ENCODE results near the gene CLIP4. TPM values are rescaled to one million over a fixed set of nuclear protein-coding genes. Genes with fewer than 3 reads are reported as not detected.

CLIP4 gene
- polyA plus RNA-seq, 1 donor from 2014 or later, result 13.3 TPM

DNA sequence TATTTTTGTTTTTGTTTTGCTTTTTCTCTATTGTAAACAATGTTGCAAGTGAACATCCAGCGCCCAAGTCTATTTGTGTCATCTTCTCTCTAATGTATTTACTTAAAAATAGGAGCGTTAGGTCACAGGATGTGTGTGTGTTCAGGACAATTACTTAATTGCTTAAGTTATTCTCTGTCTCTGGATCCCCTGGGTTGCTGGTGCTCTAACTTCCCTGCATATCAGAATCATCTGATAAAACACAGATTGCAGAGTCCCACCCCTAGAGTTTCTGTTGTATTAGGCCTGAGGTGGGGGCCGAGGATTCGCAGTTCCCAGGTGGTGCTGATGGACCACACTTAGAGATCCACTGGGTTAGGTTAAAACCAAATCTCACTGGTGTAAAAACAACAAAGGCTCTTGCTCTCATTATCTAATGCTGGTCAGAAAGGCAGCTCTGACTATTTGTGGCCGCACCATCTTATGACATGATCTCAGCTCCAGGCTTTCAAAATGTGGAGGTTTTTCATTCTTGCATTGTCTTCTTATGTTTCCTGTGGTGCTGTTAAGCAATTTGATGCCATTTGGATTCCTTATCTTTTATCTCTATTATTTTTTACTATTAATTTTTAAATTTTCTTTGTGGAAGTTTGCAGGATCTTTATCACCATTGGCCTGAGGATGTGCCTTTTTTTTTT lies 87.7 kb downstream of the CLIP4 start:
- Mint-ChIP-seq H3K36me3 (peaks cover 2% of the 10 kb centered on the region), H3K9me3 (no peaks in the 10 kb centered on the region), H3K27ac (no peak overlapping the region), H3K4me3 (no peak overlapping the region), H3K4me1 (no peaks in the 10 kb centered on the region), H3K27me3 (no peaks in the 10 kb centered on the region)

DNA sequence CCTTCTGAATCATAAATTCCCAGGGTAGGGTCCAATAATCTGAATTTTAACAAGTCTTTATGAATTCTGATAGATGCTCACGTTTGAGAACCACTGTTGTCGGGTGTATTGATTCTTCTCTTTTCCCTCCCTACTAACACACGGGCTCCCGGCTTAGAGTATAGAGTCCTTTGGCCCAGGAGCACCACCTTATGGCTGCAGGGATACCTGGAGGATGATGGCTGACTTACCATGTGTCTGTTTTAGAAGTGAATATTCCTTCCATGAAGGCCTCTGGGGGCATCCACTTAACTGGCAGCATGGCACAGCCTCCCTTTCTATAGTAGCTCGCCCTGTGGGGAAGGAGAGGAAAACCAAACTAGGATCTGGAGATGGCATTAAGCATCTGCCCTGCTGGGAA lies 91.7 kb downstream of the CLIP4 start:
- H3K36me3 Mint-ChIP-seq, result peaks cover 3% of the 10 kb centered on the region
- no peaks in the 10 kb centered on the region for H3K27me3 Mint-ChIP-seq
- no peak overlapping the region for H3K4me3 Mint-ChIP-seq
- H3K27ac Mint-ChIP-seq, result peak overlapping the region in 1 of 3 donors; percentile 75
- H3K9me3 Mint-ChIP-seq, result no peaks in the 10 kb centered on the region
- no peaks in the 10 kb centered on the region for H3K4me1 Mint-ChIP-seq

DNA sequence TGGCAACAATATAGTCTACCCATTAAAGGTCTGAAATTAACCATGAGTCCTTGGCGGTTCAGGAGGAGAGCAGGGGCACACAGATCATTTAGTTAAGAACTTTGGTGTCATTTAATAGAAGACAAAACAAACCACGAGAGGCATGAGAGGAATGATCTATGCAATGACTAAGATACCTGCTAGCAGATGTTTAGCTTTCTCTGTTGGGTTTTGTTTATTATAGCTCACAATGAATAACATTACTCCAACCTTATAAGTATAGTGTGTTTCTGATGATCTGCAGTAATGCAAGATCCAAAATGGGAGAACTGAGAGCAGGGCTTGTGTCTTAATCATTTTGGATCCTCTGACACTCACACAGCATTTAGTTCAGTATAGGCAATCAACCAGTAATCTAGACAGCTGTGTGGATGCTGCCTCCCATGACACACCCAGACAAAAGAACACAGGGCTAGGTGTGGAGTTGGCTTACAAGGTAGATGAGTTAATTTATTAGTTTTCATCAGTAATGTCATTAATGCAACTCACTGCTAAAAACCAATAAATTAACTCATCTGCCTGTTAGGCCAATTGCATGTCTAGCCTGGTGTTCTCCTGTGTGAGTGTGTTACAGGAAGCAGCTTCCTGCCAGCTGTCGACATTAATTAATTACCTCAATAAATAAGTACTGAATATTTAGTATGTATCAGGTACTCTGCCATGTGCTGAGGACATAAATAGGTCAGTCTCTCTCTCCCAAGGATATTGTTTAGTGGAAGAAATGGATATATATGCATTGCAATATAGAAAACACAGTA lies 92.3 kb downstream of the CLIP4 start:
- Mint-ChIP-seq H3K4me3 (no peak overlapping the region), H3K36me3 (peaks cover 4% of the 10 kb centered on the region), H3K27me3 (no peaks in the 10 kb centered on the region), H3K4me1 (no peaks in the 10 kb centered on the region), H3K27ac (peak overlapping the region in 1 of 3 donors; percentile 75), H3K9me3 (no peaks in the 10 kb centered on the region)

DNA sequence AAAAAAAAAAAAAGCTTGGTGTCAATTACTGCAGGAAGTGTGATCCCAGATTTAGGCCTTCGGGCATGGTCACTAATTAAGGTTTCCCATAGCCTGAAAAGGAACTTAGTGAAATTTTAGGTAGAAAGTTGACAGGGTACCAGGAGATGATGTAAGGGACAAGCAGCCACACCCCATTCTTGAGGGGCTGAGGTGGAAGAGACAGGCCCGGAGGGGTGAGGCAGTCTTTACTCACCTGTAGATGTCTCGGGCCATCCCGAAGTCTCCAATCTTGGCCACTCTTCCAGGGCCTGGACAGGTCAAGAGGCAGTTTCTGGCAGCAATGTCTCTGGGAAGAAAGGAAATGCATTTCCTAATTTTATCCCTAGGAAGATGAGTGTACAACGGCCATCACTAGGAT lies 94.3 kb downstream of the CLIP4 start:
- H3K36me3 Mint-ChIP-seq, result peaks cover 4% of the 10 kb centered on the region
- H3K9me3 Mint-ChIP-seq, result no peaks in the 10 kb centered on the region
- no peaks in the 10 kb centered on the region for H3K4me1 Mint-ChIP-seq
- H3K27me3 Mint-ChIP-seq, result no peaks in the 10 kb centered on the region
- no peak overlapping the region for H3K27ac Mint-ChIP-seq
- no peak overlapping the region for H3K4me3 Mint-ChIP-seq

DNA sequence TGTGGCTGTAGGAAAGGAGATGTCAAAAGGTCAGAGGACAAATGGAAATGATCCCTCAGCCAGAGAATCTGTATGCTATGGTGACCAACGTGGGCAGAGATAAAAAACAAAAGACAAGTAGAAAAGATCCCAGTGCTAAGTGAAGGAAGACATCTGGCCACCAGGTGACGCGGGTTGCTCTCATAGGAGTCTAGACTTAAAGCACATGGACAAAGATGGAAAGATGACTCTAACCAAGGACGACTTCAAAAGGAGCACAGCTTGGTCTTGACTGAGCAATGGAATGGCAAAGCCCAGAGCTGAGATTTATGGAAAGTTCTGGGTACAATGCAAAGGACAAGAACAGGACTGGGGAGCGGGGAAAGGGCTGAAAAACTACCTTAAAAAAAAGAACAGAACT lies 96.8 kb downstream of the CLIP4 start:
- Mint-ChIP-seq H3K9me3 (no peaks in the 10 kb centered on the region), H3K4me3 (peak overlapping the region in 1 of 4 donors; percentile 25), H3K27me3 (no peaks in the 10 kb centered on the region), H3K4me1 (no peaks in the 10 kb centered on the region), H3K36me3 (peaks cover 3% of the 10 kb centered on the region), H3K27ac (peak overlapping the region in 1 of 3 donors; percentile 4)

DNA sequence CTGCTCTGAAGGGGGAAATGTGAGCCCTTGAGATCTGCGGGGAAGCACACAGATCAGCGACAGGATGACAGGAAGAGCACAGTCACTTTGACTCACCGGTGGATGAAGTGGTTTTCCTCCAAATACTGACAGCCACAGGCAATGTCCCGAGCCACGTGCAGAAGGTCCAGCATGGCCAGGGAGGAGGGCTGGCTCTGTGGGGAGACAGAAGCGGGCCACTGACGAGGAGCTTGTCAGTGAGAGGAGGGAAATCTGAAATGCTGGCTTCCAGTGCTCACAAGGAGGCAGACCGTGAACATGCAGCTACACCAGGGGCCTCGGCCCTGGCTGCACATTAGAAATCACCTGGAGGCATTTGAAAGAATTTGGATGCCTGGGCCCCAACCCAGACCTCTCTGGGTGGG lies 98.7 kb downstream of the CLIP4 start:
- Mint-ChIP-seq H3K4me1 (no peaks in the 10 kb centered on the region), H3K4me3 (no peak overlapping the region), H3K27ac (no peak overlapping the region), H3K36me3 (peaks cover 3% of the 10 kb centered on the region), H3K27me3 (no peaks in the 10 kb centered on the region), H3K9me3 (no peaks in the 10 kb centered on the region)

DNA sequence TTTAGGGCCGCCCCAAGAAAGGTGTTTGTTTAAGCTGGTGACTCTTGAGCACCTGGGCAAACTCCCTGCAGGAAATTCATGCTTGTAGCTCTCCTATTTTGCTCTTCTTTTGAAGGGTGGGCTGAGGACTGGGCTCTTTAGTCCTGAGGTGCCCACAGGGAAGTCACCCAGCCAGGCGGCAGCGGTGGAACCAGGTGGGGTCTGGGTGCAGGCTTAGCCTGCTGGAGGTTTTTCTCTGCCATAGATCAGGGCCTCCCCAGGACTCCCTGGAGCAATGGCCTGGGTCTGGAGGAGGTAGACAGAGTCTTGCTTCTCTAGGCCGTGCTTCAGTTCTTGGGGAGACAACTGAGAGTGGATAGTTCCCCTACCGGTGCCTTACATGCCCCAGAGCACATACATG lies 99.9 kb downstream of the CLIP4 start:
- Mint-ChIP-seq H3K4me1 (no peaks in the 10 kb centered on the region), H3K9me3 (no peaks in the 10 kb centered on the region), H3K27ac (no peak overlapping the region), H3K4me3 (no peak overlapping the region), H3K27me3 (no peaks in the 10 kb centered on the region), H3K36me3 (peaks cover 3% of the 10 kb centered on the region)

DNA sequence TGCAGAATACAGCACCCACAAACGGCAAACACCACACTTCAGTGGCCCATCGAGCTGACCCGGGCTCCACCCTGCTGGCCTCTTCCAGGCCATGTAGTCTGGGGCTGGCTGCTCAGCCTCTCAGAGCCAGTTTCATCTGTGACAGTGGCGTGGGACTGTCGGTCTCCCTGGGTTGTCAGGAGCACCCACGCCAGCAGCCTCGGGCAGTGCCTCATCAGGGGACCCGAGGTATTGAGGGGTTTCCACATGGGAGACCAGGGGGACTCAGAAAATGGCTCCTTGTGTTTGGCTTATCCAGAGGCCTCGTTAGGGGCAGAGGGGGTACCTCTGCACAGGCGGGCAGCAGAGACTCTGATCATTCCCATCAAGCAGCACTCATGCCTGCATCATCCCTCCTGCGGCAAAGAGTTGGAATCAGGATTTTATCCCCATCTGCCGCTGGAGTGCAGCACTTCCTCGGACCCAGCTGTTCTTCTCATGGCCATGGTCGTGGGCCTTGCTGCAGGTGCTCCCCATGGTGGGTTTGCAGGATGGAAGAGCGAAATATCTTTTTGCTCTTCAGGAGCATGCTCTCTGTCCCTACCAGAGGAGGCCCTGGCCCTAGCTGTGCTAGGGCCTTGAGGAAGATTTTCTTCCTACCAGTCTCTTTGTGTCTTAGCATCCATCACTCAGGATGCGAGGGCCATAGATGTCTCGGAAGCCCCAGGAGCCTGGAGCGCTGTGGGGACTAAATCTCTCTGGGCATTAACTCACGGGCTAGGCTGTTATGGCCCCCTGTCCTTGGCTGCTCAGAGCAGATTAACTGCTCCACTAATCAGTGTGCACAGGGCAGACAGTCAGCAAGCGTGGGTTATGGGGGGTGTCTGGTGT lies 100.8 kb downstream of the CLIP4 start:
- Mint-ChIP-seq H3K36me3 (peaks cover 3% of the 10 kb centered on the region), H3K27ac (no peak overlapping the region), H3K4me1 (no peaks in the 10 kb centered on the region), H3K9me3 (no peaks in the 10 kb centered on the region), H3K4me3 (no peak overlapping the region), H3K27me3 (no peaks in the 10 kb centered on the region)

DNA sequence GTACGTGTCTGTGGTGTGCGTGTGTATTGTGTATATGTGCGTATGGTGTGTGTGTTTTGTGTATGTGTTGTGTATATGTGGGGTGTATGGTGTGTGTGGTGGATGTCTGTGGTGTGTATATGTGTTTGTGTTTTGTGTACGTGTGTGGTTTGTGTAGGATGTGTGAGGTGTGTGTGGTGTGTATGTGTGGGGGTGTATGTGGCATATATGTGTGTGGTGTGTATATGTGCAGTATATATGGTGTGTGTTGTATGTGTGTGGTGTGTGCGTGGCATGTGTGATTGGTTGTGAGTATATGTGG lies 101.3 kb downstream of the CLIP4 start:
- H3K4me3 Mint-ChIP-seq, result no peak overlapping the region
- no peaks in the 10 kb centered on the region for H3K4me1 Mint-ChIP-seq
- H3K36me3 Mint-ChIP-seq, result peaks cover 3% of the 10 kb centered on the region
- H3K9me3 Mint-ChIP-seq, result no peaks in the 10 kb centered on the region
- H3K27ac Mint-ChIP-seq, result no peak overlapping the region
- no peaks in the 10 kb centered on the region for H3K27me3 Mint-ChIP-seq

DNA sequence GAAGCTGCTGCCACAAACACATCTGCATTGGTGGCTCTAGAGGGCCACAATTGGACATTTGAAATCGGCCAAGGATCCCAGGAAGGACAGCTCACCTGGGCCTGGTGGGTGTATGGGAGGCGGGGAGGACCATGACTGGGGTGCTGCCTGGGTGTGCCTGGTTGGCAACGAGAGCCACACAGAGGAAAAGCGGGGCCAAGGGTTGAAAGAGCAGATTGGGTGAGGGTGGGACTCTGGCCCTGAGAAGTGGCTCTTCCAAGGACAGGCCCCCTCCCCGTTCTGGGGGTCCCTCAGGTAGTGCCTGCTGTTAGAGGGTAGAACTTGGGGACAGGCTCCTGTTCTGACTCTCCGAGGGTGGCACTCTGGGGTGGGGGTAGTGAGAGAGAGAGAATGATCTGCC lies 102.9 kb downstream of the CLIP4 start:
- no peaks in the 10 kb centered on the region for H3K36me3 Mint-ChIP-seq
- H3K27ac Mint-ChIP-seq, result no peak overlapping the region
- H3K4me1 Mint-ChIP-seq, result no peaks in the 10 kb centered on the region

DNA sequence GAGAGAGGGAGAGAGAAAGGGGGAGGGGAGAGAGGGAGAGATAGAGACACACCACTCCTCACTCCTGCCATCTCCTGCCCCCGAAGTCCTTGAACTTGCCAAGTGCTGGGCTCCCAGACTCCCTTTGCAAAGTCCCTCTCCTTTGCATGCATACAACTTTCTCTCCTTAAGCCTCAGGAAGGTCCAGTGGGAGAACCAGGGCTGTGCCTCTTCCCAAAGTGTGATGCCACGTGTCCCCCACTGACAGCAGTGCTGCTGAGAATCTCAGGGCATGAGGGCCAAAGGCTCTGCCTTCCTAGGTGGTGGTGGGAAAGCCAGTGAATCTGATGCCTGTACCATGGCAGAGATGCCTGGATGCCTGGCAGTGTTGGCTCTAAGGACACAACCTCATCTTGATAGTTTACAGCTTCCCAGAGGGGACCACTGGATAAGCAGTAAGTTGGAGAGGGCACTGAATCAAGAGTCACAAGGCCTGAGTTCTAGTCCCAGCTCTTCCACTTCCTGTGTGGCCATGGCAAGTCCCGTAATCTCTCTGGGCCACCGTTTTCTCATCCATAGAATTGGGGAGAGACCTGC lies 103.4 kb downstream of the CLIP4 start:
- Mint-ChIP-seq H3K27me3 (no peaks in the 10 kb centered on the region), H3K36me3 (no peaks in the 10 kb centered on the region), H3K27ac (peak overlapping the region in 1 of 3 donors; percentile 20), H3K9me3 (no peaks in the 10 kb centered on the region), H3K4me1 (no peaks in the 10 kb centered on the region), H3K4me3 (no peak overlapping the region)

More for the DNA sequence above, 102.9 kb downstream of the CLIP4 start:
- no peaks in the 10 kb centered on the region for H3K9me3 Mint-ChIP-seq
- H3K4me3 Mint-ChIP-seq, result no peak overlapping the region
- H3K27me3 Mint-ChIP-seq, result no peaks in the 10 kb centered on the region

DNA sequence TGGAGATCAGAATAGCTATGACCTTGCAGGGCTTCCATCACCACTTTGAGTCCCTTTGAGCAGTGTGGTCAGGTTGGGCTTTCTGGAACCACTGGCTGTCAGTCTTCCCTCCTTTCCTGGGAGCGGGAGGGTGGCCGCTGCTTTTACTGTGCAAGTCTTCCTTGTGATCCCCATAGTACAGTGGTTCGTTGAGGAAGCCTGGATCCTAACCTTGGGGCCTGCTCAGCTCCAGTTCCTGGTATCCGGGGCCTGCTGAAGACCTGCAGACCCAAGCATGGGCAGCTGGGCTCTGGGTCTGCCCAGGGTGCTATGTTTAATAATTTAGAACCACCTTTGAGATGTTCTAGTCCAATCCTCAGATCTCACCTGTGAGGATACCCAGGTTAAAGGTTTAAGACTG lies 104.2 kb downstream of the CLIP4 start:
- H3K9me3 Mint-ChIP-seq, result no peaks in the 10 kb centered on the region

DNA sequence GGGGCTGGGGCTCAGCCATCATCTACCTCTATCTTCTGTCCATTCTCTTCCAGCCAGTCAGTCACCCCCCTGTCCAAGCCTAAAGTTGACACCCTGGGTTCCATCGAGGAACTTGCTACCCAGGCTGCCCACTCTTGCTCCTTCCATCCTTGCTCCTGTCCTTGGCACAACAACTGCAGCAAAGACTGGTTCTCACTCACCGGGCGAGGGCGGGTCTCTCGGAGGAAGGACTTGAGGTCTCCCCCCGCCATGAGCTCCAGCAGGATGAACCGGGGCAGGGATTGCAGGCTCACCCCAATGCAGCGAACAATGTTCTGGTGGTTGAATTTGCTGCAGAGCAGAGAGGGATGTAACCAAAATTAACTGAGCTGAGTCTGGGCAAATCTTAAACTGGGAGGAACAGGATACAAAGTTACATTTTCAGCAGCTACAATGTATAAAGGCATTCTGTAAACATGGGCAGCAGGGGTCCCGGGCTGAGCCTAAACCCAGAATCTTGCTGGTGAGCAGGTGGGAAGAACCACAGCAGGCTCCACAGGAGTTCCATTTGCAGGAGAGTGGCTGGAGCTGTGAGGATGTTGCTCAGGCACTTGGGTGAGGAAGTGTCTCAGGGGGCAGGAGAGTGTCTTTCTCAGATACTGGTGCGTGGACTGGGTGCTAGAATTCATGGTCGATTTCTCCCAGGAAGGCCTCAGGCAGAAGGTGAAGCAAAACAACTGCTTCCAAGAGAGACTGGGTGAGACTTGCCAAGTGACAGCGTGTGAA lies 105.5 kb downstream of the CLIP4 start:
- Mint-ChIP-seq H3K27ac (no peak overlapping the region), H3K36me3 (no peaks in the 10 kb centered on the region), H3K27me3 (peaks cover 4% of the 10 kb centered on the region), H3K4me3 (peak overlapping the region in 1 of 4 donors; percentile 73), H3K4me1 (no peaks in the 10 kb centered on the region), H3K9me3 (no peaks in the 10 kb centered on the region)

More for the DNA sequence above, 104.2 kb downstream of the CLIP4 start:
- peak overlapping the region in 1 of 3 donors; percentile 20 for H3K27ac Mint-ChIP-seq
- no peaks in the 10 kb centered on the region for H3K27me3 Mint-ChIP-seq
- H3K4me3 Mint-ChIP-seq, result no peak overlapping the region
- H3K4me1 Mint-ChIP-seq, result no peaks in the 10 kb centered on the region
- no peaks in the 10 kb centered on the region for H3K36me3 Mint-ChIP-seq

DNA sequence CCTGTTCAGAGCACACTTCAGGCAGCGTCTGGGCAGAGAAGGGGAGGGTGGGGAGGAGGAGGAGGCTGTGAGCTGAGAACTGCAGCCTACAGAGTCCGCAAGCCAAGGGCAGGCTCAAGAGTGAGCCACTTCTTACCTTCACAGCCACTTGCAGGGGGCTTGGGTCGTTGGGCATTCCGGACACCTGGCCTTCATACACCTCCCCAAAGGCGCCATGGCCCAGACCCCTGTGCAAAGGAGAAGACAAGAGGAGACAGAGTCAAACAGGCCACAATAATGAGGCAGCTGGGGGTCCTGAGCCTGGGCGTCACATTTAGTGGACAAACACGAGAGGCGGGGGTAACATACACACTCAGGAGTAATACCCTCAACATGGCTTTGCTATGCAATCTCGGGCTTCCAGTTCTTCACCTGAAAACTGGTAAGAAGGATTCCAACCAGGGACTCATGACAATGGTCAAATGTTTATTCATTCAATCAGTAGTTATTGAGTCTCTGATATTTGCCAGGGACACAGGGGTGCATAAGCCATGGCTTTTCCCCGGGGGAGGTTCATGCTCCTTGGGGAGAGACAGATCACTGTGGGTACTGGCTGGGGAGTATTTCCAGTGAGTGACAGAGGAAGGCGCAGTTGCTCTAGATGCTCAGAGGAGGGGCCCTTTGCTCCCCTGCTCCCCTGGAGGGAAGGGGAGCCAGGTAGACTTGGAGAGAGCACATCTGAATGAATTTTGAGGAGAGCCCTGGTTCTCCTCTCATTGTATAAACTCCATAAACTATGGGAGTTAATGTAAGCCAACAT lies 107.4 kb downstream of the CLIP4 start:
- no peak overlapping the region for H3K27ac Mint-ChIP-seq
- peaks cover 5% of the 10 kb centered on the region for H3K27me3 Mint-ChIP-seq
- no peaks in the 10 kb centered on the region for H3K9me3 Mint-ChIP-seq
- H3K36me3 Mint-ChIP-seq, result no peaks in the 10 kb centered on the region
- H3K4me3 Mint-ChIP-seq, result no peak overlapping the region
- H3K4me1 Mint-ChIP-seq, result no peaks in the 10 kb centered on the region
